T-cell (primary cell): ENCODE data around the gene ARHGAP15. TPM values are rescaled to one million over a fixed set of nuclear protein-coding genes. Genes with fewer than 3 reads are reported as not detected.

Experiments
- ATAC-seq, 4 experiments: fragments of 200-7000 bp in 3 of 4; fragments of 150-1000 bp in 1 of 4; cut with Tn5 transposase; replicated peaks in 1 of 4; 1 replicate in 3 of 4; 2 replicates in 1 of 4; pipeline ENCODE4 v1.10.0; 2021; ENCODE audit warnings: moderate library complexity in 3 of 4, mild to moderate bottlenecking in 2 of 4, moderate number of reproducible peaks in 1 of 4
- CTCF ChIA-PET, 2 donors: fragments of 300-600 bp; sonication (Branson Sonifier 250); formaldehyde crosslinking; loops; one replicate each; lab custom pipeline; 2022; ENCODE audit warnings: antibody characterized with exemption in 2 of 2; lab: Charles Lee
- POLR2A ChIA-PET, 2 donors: fragments of 300-600 bp; sonication (Branson Sonifier 250); formaldehyde crosslinking; loops; one replicate each; lab custom pipeline; 2022; ENCODE audit warnings: antibody characterized with exemption in 2 of 2; lab: Charles Lee
- DNase-seq, 35 experiments: peaks; one replicate each; pipeline versions ENCODE4 v3.0.0 to v3.0.0-alpha.2; 2013 to 2023
- H3K27ac ChIP-seq: one replicate; pipeline ENCODE4 v1.5.1; 2013; ENCODE audit warnings: low read length
- H3K27me3 ChIP-seq, 2 experiments: replicated peaks in 1 of 2; 1 replicate in 1 of 2; 2 replicates in 1 of 2; pipeline versions ENCODE4 v1.6.1 to v1.7.0; 2013; ENCODE audit warnings: low read length in 1 of 2, mixed read lengths in 1 of 2; ENCODE audit not compliant: control insufficient read depth in 2 of 2, insufficient read depth in 2 of 2; ENCODE audit errors: extremely low read depth in 1 of 2
- H3K36me3 ChIP-seq, 2 donors: 1 replicate in 1 of 2; 2 replicates in 1 of 2; pipeline versions ENCODE4 v1.6.1 to v1.7.0; 2013; ENCODE audit warnings: low read length in 1 of 2; ENCODE audit not compliant: control insufficient read depth in 2 of 2, insufficient read depth in 1 of 2; ENCODE audit errors: extremely low read depth in 1 of 2
- H3K4me1 ChIP-seq, 2 experiments: 1 replicate in 1 of 2; 2 replicates in 1 of 2; pipeline versions ENCODE4 v1.6.1 to v1.7.0; 2013; ENCODE audit warnings: low read length in 2 of 2, mixed read lengths in 1 of 2; ENCODE audit not compliant: insufficient read depth in 2 of 2, control insufficient read depth in 1 of 2; ENCODE audit errors: extremely low read depth in 1 of 2
- H3K4me3 ChIP-seq, 2 donors: 1 replicate in 1 of 2; 2 replicates in 1 of 2; pipeline versions ENCODE4 v1.5.1 to v1.7.0; 2013; ENCODE audit warnings: mild to moderate bottlenecking in 2 of 2, low read length in 1 of 2, moderate library complexity in 1 of 2; ENCODE audit not compliant: control insufficient read depth in 1 of 2; ENCODE audit errors: extremely low read depth in 1 of 2
- H3K9me3 ChIP-seq: 2 replicates; pipeline ENCODE4 v1.7.0; 2013
- H3K27ac Mint-ChIP-seq, 2 donors: one replicate each; pipeline ENCODE4 v1.8.0; 2020 to 2021; ENCODE audit warnings: mild to moderate bottlenecking in 2 of 2, mixed read lengths in 2 of 2
- H3K27me3 Mint-ChIP-seq, 2 donors: one replicate each; pipeline ENCODE4 v1.8.0; 2021 to 2022; ENCODE audit warnings: mixed read lengths in 2 of 2
- H3K36me3 Mint-ChIP-seq: one replicate; pipeline ENCODE4 v1.8.0; 2021; ENCODE audit warnings: mixed read lengths
- H3K4me1 Mint-ChIP-seq, 3 donors: one replicate each; pipeline ENCODE4 v1.8.0; 2020 to 2022; ENCODE audit warnings: mixed read lengths in 3 of 3, mild to moderate bottlenecking in 1 of 3
- H3K4me3 Mint-ChIP-seq, 3 donors: one replicate each; pipeline ENCODE4 v1.8.0; 2020 to 2022; ENCODE audit warnings: mild to moderate bottlenecking in 3 of 3, mixed read lengths in 3 of 3, moderate library complexity in 3 of 3
- H3K9me3 Mint-ChIP-seq, 3 donors: one replicate each; pipeline ENCODE4 v1.8.0; 2020 to 2022; ENCODE audit warnings: mixed read lengths in 3 of 3
- WGBS: methylation state at CpG from one replicate; pipeline ENCODE4 v1.1.5; 2013; ENCODE audit warnings: missing lambda C conversion rate; ENCODE audit not compliant: insufficient coverage; 5-methylcytosine and 5-hydroxymethylcytosine counted together
- total RNA-seq, 35 experiments: library from RNA in 6 of 35; stranded (reverse) in 6 of 35; fragments of 120-200 nt in 1 of 35; gene quantifications; one replicate each; pipeline versions ENCODE4 v1.2.1 to v1.2.4 and lab custom pipeline; 2013 to 2026

Gene ARHGAP15
- total RNA-seq, 5 donors from 2014 or later (not counting 1 experiment from before 2014, with no cell fraction given): 154 to 271 (median 188) TPM

- Mint-ChIP-seq H3K9me3 (peaks cover 0 to 4% (median 0%) of the 10 kb centered on the region in 3 donors), H3K4me3 (peak overlapping the region in 1 of 3 donors; percentile 2), H3K4me1 (peaks cover 69 to 76% (median 69%) of the 10 kb centered on the region in 3 donors), H3K27me3 (no peaks in the 10 kb centered on the region), H3K27ac (peak overlapping the region; percentile 52 to 91), H3K36me3 (peaks cover 70% of the 10 kb centered on the region)
- Histone ChIP-seq H3K36me3 (peaks cover 4 to 61% of the 10 kb centered on the region in 2 donors), H3K4me1 (peaks cover 10 to 14% of the 10 kb centered on the region in 2 experiments), H3K4me3 (no peak overlapping the region), H3K9me3 (no peaks in the 10 kb centered on the region), H3K27ac (peak overlapping the region; percentile 53), H3K27me3 (no peaks in the 10 kb centered on the region)
- POLR2A ChIA-PET: no interaction called here
- DNase-seq (peak in 1 of 35 experiments; percentile 66), ATAC-seq (peak; percentile 77 to 83 (median 82))
- CTCF ChIA-PET: interaction anchor here (0.6 to 7.5 kb wide), 26 partner anchors 7 to 93 kb away, joined by 3 to 84 read pairs (median 4); no protein-coding TSS in a partner anchor
- WGBS: no CpG with 5 or more reads among the region's 1 CpG
Observed at GRCh38 chr2:143205106-143205764, 76.0 kb downstream of the ARHGAP15 start.

DNA sequence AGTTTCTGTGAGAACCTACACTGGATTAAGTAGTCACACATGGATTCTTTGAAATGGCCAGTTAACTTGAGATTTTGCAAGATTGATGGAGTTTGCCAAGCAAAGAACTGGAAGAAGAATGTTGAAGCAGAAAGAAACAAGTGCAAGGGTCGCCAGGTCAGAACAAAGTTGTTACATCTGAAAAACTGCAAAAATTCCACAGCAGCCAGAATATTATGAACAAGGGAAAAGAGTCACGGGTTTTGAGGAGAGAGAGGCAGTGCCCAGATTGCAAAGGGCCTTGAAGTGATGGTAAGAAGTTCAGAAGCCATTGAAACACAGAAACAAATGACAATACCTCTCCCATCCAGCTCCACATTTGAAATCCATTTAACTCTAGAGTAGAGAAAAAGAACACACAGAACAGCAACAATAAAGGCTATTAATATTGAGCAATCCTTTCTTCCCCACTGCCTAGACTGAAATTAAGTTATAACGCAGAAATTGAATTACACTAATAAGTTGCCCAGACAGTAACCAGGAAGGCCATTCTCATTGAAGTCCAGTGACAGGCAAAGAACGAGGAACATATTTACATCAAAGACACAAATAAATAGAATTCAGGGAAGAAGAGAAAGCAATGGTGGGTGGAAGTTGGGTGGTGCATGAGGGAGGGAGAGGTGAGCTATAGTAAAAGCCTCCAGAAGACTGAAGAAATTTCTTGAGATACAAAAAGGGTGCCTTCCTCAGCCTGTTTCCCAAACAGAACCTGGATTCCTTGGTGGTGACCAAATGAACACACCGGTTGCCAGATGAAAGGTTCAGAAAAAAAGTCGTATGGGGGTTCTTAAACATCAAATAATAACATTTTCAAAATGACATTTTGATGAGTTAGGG, 80.6 kb downstream of the ARHGAP15 start:
- WGBS: no CpG with 5 or more reads among the region's 6 CpGs
- H3K4me1 ChIP-seq: peaks cover 3 to 8% of the 10 kb centered on the region in 2 experiments
- H3K27me3 ChIP-seq: no peaks in the 10 kb centered on the region
- no peak overlapping the region for H3K4me3 Mint-ChIP-seq
- ChIA-PET CTCF (interaction anchor here (1.0 to 7.5 kb wide), 3 partner anchors 7 to 50 kb away, joined by 3 to 84 read pairs (median 4); no protein-coding TSS in a partner anchor), POLR2A (interaction anchor here in 1 of 2 donors (0.9 kb wide), 1 partner anchor 82 kb away, joined by 3 read pairs; no protein-coding TSS in a partner anchor)
- H3K36me3 ChIP-seq: peaks cover 0 to 39% of the 10 kb centered on the region in 2 donors
- ATAC-seq: no peak
- H3K9me3 Mint-ChIP-seq: no peaks in the 10 kb centered on the region
- H3K27ac ChIP-seq: no peak overlapping the region
- no peak overlapping the region for H3K4me3 ChIP-seq
- no peak for DNase-seq
- no peaks in the 10 kb centered on the region for H3K27me3 Mint-ChIP-seq
- H3K4me1 Mint-ChIP-seq: peaks cover 53 to 70% (median 62%) of the 10 kb centered on the region in 3 donors
- peaks cover 59% of the 10 kb centered on the region for H3K36me3 Mint-ChIP-seq
- H3K9me3 ChIP-seq: no peaks in the 10 kb centered on the region
- H3K27ac Mint-ChIP-seq: peak overlapping the region; percentile 14 to 55

DNA sequence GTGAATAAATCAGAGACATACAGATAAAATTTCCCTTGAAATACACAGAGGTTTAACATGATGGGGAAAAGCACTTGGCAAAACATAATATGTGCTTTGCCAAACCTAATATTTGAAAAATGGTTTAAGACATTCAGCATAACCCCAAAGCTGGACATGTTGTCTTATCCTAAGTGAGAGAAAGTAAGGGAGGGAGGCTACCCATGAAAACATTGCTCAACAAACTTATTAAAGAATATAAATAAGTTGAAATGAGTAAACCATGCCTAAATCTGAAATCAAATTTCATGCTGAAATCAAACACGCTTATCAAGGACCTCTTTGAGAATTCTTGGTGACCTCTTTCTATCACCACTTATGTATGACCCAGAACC, 81.2 kb downstream of the ARHGAP15 start:
- Histone ChIP-seq H3K36me3 (peaks cover 0 to 39% of the 10 kb centered on the region in 2 donors), H3K4me3 (no peak overlapping the region), H3K4me1 (peaks cover 0 to 6% of the 10 kb centered on the region in 2 experiments), H3K27me3 (no peaks in the 10 kb centered on the region), H3K27ac (no peak overlapping the region), H3K9me3 (no peaks in the 10 kb centered on the region)
- H3K27ac Mint-ChIP-seq: peak overlapping the region in 1 of 2 donors; percentile 61
- peaks cover 0 to 2% (median 0%) of the 10 kb centered on the region in 3 donors for H3K9me3 Mint-ChIP-seq
- ATAC-seq: no peak
- ChIA-PET CTCF (interaction anchor here in 1 of 2 donors (1.0 kb wide), 2 partner anchors 49 to 54 kb away, joined by 3 read pairs; no protein-coding TSS in a partner anchor), POLR2A (interaction anchor here (0.6 to 0.9 kb wide), 2 partner anchors 81 to 248 kb away, joined by 3 read pairs; no protein-coding TSS in a partner anchor)
- no peak for DNase-seq
- H3K36me3 Mint-ChIP-seq: peaks cover 65% of the 10 kb centered on the region
- no peaks in the 10 kb centered on the region for H3K27me3 Mint-ChIP-seq
- peaks cover 52 to 71% (median 61%) of the 10 kb centered on the region in 3 donors for H3K4me1 Mint-ChIP-seq
- WGBS: 100% methylated on average over 1 of the region's 1 CpG
- H3K4me3 Mint-ChIP-seq: no peak overlapping the region

DNA sequence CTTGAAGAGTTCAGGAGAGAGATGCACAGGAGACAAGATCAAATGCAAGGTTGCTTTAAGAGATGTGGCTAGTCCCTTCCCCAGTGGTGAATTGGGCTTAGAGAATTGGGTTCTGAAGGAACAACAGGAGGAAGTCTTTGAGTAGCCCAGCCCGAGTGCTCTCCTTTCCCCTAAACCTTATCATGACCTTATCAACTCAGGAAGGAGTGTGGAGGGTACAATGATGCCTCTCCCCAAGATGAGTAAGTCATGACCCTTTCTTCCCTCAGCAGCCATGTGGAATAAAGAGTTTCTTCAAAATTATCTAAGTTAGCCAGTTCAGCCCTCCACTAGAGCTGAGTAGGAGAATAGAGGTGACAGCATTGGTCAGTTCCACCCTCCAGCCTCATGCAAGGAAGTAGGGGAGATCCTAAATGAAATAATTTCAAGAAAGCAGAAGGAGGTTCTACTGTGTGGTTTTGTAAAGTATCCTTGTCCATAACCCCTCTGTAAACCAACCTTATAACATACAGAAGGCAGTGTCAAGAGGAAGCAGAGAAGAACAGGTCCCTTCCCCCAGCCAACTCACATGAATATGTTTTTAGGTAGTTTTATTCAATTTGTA, 88.4 kb downstream of the ARHGAP15 start:
- H3K27me3 ChIP-seq: no peaks in the 10 kb centered on the region
- no peak for DNase-seq
- no peaks in the 10 kb centered on the region for H3K9me3 ChIP-seq
- H3K36me3 ChIP-seq: peaks cover 0 to 32% of the 10 kb centered on the region in 2 donors
- Mint-ChIP-seq H3K27me3 (no peaks in the 10 kb centered on the region), H3K4me3 (no peak overlapping the region), H3K27ac (peak overlapping the region; percentile 84 to 89), H3K9me3 (peaks cover 0 to 8% (median 0%) of the 10 kb centered on the region in 3 donors), H3K4me1 (peaks cover 61 to 68% (median 66%) of the 10 kb centered on the region in 3 donors), H3K36me3 (peaks cover 47% of the 10 kb centered on the region)
- CTCF ChIA-PET: interaction anchor here (0.8 to 2.4 kb wide), 6 partner anchors 8 to 116 kb away, joined by 3 to 8 read pairs (median 4); no protein-coding TSS in a partner anchor
- POLR2A ChIA-PET: interaction anchor here (0.8 to 1.4 kb wide), 3 partner anchors 18 to 105 kb away, joined by 3 to 11 read pairs (median 4); no protein-coding TSS in a partner anchor
- peaks cover 0 to 4% of the 10 kb centered on the region in 2 experiments for H3K4me1 ChIP-seq
- WGBS: no CpG with 5 or more reads among the region's 1 CpG
- H3K4me3 ChIP-seq: no peak overlapping the region
- ATAC-seq: peak in 2 of 4 experiments; percentile 16 to 17
- H3K27ac ChIP-seq: no peak overlapping the region

DNA sequence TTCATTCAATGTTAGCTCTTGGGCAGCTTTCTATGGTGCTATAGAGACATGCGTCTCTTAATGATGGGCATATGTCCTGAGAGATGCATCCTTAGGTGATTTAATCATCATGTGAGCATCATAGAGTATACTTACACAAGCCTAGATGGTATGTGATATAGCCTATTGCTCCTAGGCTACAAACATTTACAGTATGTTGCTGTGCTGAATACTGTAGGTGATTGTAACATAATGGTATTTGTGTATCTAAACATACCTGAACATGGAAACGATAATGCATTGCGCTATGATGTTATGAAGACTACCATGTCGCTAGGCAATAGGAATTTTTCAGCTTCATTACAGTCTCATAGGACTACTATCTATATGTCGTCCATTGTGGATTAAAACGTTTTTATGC, 89.4 kb downstream of the ARHGAP15 start:
- peaks cover 67 to 68% (median 67%) of the 10 kb centered on the region in 3 donors for H3K4me1 Mint-ChIP-seq
- peaks cover 0 to 8% (median 0%) of the 10 kb centered on the region in 3 donors for H3K9me3 Mint-ChIP-seq
- no peaks in the 10 kb centered on the region for H3K27me3 ChIP-seq
- ChIA-PET CTCF (interaction anchor here (0.5 to 2.4 kb wide), 11 partner anchors 9 to 966 kb away, joined by 3 to 8 read pairs (median 4); no protein-coding TSS in a partner anchor), POLR2A (interaction anchor here in 1 of 2 donors (0.7 to 1.0 kb wide), 3 partner anchors 19 to 106 kb away, joined by 4 to 11 read pairs (median 8); no protein-coding TSS in a partner anchor)
- H3K27ac Mint-ChIP-seq: peak overlapping the region in 1 of 2 donors; percentile 73
- H3K4me3 ChIP-seq: no peak overlapping the region
- H3K27me3 Mint-ChIP-seq: no peaks in the 10 kb centered on the region
- ATAC-seq (no peak), DNase-seq (no peak)
- H3K4me3 Mint-ChIP-seq: no peak overlapping the region
- H3K9me3 ChIP-seq: no peaks in the 10 kb centered on the region
- H3K27ac ChIP-seq: no peak overlapping the region
- H3K36me3 ChIP-seq: peaks cover 0 to 28% of the 10 kb centered on the region in 2 donors
- H3K36me3 Mint-ChIP-seq: peaks cover 43% of the 10 kb centered on the region
- 89% methylated on average over 3 of the region's 6 CpGs for WGBS
- peaks cover 0 to 12% of the 10 kb centered on the region in 2 experiments for H3K4me1 ChIP-seq
